ENCODE results near the gene BAZ2B.
"Not testable (repeated sequence)": the region's sequence is repeated elsewhere in the genome, so short reads cannot be mapped to it uniquely, and the experiment has no call there.

BAZ2B gene

GRCh38 chr2:159573294-159573693, 43.1 kb downstream of the BAZ2B start:
- DNase-seq = no peak

- DNase-seq = no peak
Measured at GRCh38 chr2:159572459-159572858, 43.9 kb downstream of the BAZ2B start.

- DNase-seq = no peak
Measured at GRCh38 chr2:159571540-159572260, 44.6 kb downstream of the BAZ2B start.

DNA sequence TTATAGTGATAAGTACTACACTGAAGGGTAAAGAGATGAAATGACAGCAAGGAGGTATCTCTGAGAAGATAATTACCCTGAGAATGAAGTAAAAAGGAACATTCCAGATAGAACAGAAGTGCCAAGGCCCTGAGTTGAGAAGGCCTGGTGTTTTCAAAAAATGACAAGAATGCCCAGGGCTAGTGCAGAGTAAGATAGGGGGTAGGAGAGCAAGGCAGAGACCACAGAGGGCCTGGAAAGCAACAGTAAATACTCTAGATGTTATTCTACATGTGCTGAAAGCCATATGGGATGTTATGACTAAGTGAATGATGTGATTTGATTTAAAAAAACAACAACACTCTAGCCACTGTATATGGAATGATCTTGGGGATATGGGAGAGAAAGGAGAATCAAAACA, 52.3 kb downstream of the BAZ2B start:
- no peak for DNase-seq

DNA sequence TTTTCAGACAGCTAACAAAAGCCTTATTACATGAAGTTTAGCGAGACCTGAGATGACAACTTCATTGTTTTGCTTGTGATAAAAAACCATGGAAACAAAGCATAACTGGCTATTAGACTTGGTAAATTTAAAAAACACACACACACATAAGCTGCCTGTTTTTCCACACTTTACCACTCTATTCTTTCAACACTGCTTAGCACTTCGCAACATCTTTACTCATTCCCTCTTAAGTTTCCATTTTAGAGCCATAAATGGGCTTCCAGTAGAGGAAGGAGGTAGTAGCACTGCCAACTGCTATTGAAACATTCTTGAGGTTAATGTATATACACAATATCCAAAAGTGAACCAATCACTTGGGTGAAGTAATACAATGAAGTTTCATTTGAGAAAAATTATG, 54.1 kb downstream of the BAZ2B start:
- DNase-seq = no peak

GRCh38 chr2:159561786-159562185, 54.6 kb downstream of the BAZ2B start:
- no peak for DNase-seq

GRCh38 chr2:159561242-159561641, 55.1 kb downstream of the BAZ2B start:
- DNase-seq = no peak

DNA sequence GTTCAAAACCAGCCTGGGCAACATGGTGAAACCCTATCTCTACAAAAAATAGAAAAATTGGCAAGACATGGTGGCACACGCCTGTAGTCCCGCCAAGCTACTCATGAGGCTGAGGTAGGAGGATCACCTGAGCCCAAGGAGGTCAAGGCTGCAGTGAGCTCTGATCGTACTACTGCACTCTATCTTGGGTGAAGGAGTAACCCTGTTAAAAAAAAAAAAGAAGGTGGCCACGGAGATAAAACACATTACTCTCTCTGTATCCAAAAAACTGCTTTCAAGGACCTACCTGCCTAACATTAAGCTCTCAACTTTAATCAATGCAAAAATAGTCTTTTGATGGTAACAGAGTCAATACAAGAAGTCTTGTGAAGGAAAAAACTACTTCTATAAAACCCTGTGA, 57.3 kb downstream of the BAZ2B start:
- DNase-seq = no peak

GRCh38 chr2:159558479-159558878, 57.9 kb downstream of the BAZ2B start:
- DNase-seq = no peak

DNA sequence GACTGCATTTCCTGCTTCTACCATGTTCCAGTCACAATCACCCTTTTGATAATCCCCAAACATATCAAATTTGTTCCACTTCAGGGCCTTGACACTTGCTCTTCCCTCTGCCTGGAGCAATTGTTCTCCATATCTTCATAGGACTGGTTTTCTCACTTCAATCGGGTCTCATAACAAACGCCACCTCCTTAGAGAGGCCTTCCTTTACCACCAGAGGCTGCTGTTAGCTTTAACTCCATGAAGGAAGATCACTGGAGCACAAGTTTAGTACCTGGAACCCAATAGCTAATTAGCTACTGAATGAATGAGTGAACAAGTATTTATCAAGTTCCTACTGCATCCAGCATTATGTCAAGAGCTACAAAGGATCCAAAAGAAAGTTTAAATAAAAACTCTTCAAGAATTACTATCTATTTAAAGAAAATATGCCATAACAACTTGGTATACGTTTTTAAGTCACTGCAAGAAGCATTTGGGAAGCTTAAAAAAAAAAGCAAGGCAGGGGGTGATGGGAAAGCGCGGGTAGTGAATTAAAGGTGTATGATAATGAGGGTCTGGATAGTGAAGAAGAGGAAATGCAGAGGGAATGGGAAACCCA, 58.8 kb downstream of the BAZ2B start:
- DNase-seq = no peak

GRCh38 chr2:159555651-159556392, 60.5 kb downstream of the BAZ2B start:
- no peak for DNase-seq

DNA sequence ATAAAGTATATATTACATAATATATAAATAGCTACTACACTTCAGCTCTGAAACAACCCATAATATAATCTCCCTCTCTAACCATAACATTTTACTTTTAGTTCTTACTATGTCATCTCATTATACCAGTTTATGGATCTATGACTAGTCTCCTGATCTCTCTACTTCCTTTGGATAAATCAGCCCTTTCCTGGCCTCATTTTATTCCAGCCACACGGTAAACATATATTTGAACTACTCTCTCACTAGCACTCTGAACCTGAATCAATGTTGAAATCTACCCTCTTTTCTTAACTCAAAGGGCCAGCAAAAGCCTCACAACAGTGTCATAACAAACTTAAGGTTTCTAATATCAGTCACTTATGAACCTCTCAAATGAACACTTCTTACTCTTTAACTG, 62.6 kb downstream of the BAZ2B start:
- DNase-seq = no peak

GRCh38 chr2:159551806-159552205, 64.5 kb downstream of the BAZ2B start:
- DNase-seq = no peak

- no peak for DNase-seq
Measured at GRCh38 chr2:159550231-159550630, 66.1 kb downstream of the BAZ2B start.

DNA sequence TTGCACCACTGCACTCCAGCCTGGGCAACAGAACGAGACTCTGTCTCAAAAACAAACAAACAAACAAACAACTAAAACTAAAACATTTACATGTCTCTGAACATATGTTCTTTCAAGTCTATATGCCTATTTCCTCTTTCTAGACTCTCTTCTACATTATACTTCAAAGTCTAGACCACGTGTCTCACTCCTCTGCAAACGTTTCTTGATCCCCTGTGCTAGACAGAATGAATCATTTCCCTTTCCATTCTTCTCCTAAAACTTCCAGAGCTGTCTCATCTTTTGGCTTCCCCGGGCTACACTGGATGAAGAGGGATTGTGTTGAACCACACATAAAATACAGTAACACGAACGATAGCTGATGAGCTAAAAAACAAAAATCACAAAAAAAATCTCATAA, 67.1 kb downstream of the BAZ2B start:
- DNase-seq = no peak

DNA sequence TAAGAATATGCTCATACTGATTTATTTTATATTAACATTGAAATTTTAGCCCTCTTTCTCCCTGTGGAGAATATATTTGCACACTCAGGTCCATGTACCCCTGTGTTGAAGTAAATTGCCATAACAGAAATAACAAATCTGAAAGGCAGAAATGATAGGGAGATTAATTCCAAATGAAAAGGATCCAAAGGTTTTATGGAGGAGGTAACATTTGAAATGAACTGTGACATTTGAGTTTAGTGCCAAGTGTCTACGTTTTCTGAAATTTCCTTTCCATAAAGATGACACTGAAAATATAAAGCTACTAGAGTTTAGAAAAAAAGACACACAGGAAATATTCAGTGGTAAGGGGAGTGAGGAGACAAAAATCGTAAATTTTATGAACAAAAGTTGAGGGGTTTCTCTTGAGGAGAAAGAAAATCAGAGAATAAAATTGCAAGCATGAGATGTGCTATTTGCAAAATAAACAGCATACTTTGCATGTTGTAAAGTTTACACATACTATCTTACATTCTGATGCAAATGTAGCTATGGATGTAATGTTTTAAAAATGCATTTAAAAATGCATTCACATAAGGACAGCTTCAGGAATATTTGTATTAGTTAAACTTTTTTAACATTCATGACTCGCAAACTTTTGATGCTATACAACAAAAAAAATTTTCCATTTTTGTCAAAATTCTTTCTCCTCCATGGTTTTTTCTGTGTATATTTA, 69.5 kb downstream of the BAZ2B start:
- no peak for DNase-seq

DNA sequence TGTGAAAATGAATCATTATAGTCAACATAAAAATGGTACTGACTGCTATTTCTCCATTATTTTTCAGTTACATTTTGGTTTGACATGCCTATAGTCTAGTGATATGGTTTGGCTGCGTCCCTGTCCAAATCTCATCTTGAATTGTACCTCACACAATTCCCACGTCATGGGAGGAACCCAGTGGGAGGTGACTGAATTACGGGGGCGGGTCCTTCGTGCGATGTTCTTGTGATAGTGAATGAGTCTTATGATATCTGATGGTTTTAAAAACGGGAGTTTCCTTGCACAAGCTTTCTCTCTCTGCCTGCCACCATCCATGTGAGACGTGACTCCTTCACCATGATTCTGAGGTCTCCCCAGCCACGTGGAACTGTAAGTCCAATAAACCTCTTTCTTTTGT, 70.3 kb downstream of the BAZ2B start:
- DNase-seq = no peak

GRCh38 chr2:159545085-159545484, 71.3 kb downstream of the BAZ2B start:
- DNase-seq = no peak

GRCh38 chr2:159542101-159542500, 74.2 kb downstream of the BAZ2B start:
- no peak for DNase-seq

- DNase-seq = no peak
Measured at GRCh38 chr2:159539701-159540100, 76.6 kb downstream of the BAZ2B start.

DNA sequence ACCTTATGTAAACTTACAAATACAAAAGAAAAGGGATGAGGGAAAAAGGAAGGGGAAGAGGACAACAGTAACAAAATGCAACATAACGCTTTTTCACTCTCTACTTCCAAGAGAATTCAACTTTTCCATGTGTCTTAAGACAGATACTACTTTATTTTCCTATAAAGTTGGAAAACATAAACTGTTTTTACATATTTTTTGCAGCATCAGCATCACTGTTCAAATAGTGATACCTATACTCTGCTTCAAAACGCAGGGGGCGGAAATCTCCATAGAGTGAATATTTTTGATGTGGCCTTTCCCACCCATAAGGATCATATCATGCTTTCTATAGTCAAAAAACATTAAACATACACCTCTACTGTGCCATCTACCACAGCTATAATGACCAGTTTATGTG, 77.5 kb downstream of the BAZ2B start:
- DNase-seq = no peak

DNA sequence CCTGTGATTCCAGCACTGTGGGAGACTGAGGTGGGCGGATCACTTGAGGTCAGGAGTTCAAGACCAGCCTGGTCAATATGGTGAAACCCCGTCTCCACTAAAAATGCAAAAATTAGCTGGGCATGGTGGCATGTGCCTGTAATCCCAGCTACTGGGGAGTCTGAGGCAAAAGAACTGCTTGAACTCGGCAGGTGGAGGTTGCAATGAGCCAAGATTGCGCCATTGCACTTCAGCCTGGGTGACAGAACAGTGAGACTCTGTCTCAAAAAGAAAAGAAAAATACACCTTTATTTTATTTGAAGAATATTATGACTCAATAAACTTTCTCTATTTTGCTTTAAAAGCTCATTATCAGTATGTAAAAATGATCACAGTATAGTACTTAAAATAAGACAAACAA, 81.1 kb downstream of the BAZ2B start:
- DNase-seq = not testable (repeated sequence)

DNA sequence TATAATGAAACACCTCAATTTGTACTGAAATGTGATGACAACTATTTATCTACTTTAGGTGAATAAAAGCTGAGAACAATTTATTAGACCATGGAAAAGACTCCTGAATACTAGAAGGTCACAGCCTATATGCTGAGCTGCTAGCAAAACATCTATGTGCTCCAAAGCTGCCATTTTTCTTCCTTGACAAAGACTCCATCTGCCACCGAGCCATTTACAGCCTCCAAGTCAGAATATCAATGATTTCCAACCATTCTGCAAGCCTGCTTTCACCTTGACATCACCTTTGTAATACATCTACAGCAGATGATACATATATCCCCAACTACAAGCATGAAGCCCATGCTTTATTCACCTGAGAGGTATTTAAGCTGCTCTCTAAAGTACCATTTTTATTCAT, 84.9 kb downstream of the BAZ2B start:
- no peak for DNase-seq

GRCh38 chr2:159526433-159526832, 89.9 kb downstream of the BAZ2B start:
- DNase-seq = no peak
